Mesendoderm (in vitro differentiated cells): ENCODE results near the gene CIAO3. TPM values are rescaled to one million over a fixed set of nuclear protein-coding genes. Genes with fewer than 3 reads are reported as not detected.

Experiments used
- DNase-seq: peaks from one replicate; pipeline ENCODE4 v3.0.0; 2013
- H2AK5ac ChIP-seq: 2 replicates; pipeline ENCODE4 v1.6.1; 2013; ENCODE audit warnings: low read length, inconsistent platforms
- H2BK120ac ChIP-seq: 2 replicates; pipeline ENCODE4 v1.6.1; 2013; ENCODE audit warnings: low read depth, mild to moderate bottlenecking, low read length, moderate library complexity, mixed read lengths
- H2BK15ac ChIP-seq: replicated peaks from 2 replicates; pipeline ENCODE4 v1.6.1; 2013; ENCODE audit warnings: low read depth, mild to moderate bottlenecking, moderate library complexity
- H2BK5ac ChIP-seq: 2 replicates; pipeline ENCODE4 v1.6.1; 2013; ENCODE audit warnings: low read length, inconsistent platforms
- H3K18ac ChIP-seq: 2 replicates; pipeline ENCODE4 v1.6.1; 2013; ENCODE audit warnings: mild to moderate bottlenecking, low read length, mixed read lengths
- H3K23ac ChIP-seq: one replicate; pipeline ENCODE4 v1.6.1; 2013; ENCODE audit warnings: low read length
- H3K27ac ChIP-seq: 2 replicates; pipeline ENCODE4 v1.5.1; 2013; ENCODE audit warnings: low read depth, mild to moderate bottlenecking, inconsistent platforms, low read length, moderate library complexity
- H3K27me3 ChIP-seq: 2 replicates; pipeline ENCODE4 v1.6.1; 2013; ENCODE audit warnings: low read length, control low read depth, mild to moderate bottlenecking, inconsistent platforms; ENCODE audit not compliant: insufficient read depth, poor library complexity
- H3K36me3 ChIP-seq: 2 replicates; pipeline ENCODE4 v1.6.1; 2013; ENCODE audit warnings: low read length, inconsistent platforms; ENCODE audit not compliant: control insufficient read depth, insufficient read depth
- H3K4ac ChIP-seq: one replicate; pipeline ENCODE4 v1.6.1; 2013; ENCODE audit warnings: low read depth, mild to moderate bottlenecking, low read length, moderate library complexity
- H3K4me1 ChIP-seq: 2 replicates; pipeline ENCODE4 v1.6.1; 2013; ENCODE audit warnings: low read depth, low read length, inconsistent platforms; ENCODE audit not compliant: control insufficient read depth
- H3K4me2 ChIP-seq: 2 replicates; pipeline ENCODE4 v1.6.1; 2013; ENCODE audit warnings: low read length
- H3K4me3 ChIP-seq: 2 replicates; pipeline ENCODE4 v1.5.1; 2013; ENCODE audit warnings: mild to moderate bottlenecking, low read length
- H3K56ac ChIP-seq: one replicate; pipeline ENCODE4 v1.6.1; 2013; ENCODE audit warnings: low read length
- H3K79me1 ChIP-seq: 2 replicates; pipeline ENCODE4 v1.6.1; 2013; ENCODE audit warnings: low read length, inconsistent platforms
- H3K79me2 ChIP-seq: 2 replicates; pipeline ENCODE4 v1.6.1; 2013; ENCODE audit warnings: mild to moderate bottlenecking, low read length; ENCODE audit not compliant: control insufficient read depth, insufficient read depth
- H3K9ac ChIP-seq: 2 replicates; pipeline ENCODE4 v1.6.1; 2013; ENCODE audit warnings: low read length, inconsistent platforms
- H4K5ac ChIP-seq: one replicate; pipeline ENCODE4 v1.6.1; 2013; ENCODE audit warnings: low read length
- H4K8ac ChIP-seq: one replicate; pipeline ENCODE4 v1.6.1; 2013; ENCODE audit warnings: low read depth, mild to moderate bottlenecking, control low read depth, low read length, moderate library complexity
- WGBS: extraction: QIAGEN DNeasy Blood & Tissue Kit; methylation state at CpG from one replicate; pipeline ENCODE4 v1.1.7; 2013; ENCODE audit warnings: low lambda C conversion rate, missing lambda C conversion rate; ENCODE audit not compliant: insufficient coverage; ENCODE audit errors: extremely low coverage; 5-methylcytosine and 5-hydroxymethylcytosine counted together
- small RNA-seq: library from polyadenylated mRNA; stranded (forward); fragments of <200 nt; extraction: miRNeasy Mini kit (QIAGEN cat#:217004); gene quantifications from one replicate; pipeline ENCODE3, GENCODE V24; 2013; ENCODE audit not compliant: insufficient read depth

CIAO3 gene

DNA sequence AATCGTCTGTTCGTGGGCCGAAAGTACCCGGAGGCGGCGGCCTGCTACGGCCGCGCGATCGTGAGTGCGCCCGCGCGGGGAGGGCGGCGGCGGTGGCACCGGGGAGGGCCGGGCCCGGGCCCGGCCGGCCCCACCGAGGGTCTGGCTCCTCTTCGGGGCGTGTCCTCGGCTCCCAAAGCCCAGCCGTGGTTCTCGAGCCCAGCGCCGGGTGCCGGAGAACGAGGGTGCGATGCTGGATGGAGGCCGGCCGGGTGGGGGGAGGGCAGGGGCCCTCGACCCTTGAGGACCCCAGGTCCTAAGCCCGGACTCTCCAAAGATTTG lies 60.2 kb downstream of the CIAO3 start:
- no peak for DNase-seq
- peak overlapping the region; percentile 91 for H3K4me3 ChIP-seq

DNA sequence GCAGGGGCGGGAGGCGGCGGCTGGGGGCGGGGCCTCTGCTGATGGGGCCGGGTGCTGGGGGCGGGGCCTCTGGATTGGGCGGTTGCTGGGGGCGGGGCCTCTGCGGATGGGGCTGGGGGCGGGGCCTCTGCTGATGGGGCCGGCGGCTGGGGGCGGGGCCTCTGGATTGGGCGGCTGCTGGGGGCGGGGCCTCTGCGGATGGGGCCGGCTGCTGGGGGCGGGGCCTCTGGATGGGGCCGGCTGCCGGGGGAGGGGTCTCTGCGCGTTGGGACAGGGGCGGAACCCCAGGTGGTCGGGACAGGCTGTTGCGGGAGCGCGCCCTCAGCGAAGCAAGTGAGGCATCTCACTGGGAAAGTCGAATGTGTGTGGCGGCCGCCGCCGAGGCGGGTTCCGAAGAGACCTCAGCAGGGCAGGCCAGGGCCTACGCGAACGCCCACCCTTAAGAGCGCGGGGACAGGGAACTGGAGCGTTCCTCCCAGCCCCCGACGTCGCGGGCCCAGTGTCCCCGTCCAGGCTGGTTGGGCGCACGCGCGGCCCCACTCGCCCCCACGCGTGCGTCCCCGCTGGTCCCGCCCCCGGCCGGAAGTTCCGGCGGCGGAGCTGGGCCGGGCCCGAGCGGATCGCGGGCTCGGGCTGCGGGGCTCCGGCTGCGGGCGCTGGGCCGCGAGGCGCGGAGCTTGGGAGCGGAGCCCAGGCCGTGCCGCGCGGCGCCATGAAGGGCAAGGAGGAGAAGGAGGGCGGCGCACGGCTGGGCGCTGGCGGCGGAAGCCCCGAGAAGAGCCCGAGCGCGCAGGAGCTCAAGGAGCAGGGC lies 60.8 kb downstream of the CIAO3 start, which contains the start of gene STUB1:
TSS of gene STUB1 (plus strand) at position 597 of the 811 bp plus-strand sequence. CDS start at position 713, 116 bp downstream.
- Histone ChIP-seq H2AK5ac (no peak within 1 kb of the TSS), H3K79me1 (peaks cover 15% of the 10 kb centered on the region), H3K4me3 (peak within 1 kb of the TSS; percentile 91), H2BK120ac (no peak within 1 kb of the TSS), H3K36me3 (peaks cover 13% of the 10 kb centered on the region), H3K79me2 (peaks cover 18% of the 10 kb centered on the region), H3K4me1 (peaks cover 2% of the 10 kb centered on the region), H3K4me2 (peak within 1 kb of the TSS; percentile 94), H3K9ac (peak within 1 kb of the TSS; percentile 94), H4K8ac (no peak within 1 kb of the TSS), H4K5ac (no peak within 1 kb of the TSS), H2BK5ac (no peak within 1 kb of the TSS), H3K27me3 (no peaks in the 10 kb centered on the region), H3K4ac (peak within 1 kb of the TSS; percentile 59), H3K18ac (peak within 1 kb of the TSS; percentile 43), H3K27ac (peak within 1 kb of the TSS; percentile 59), H3K56ac (peak within 1 kb of the TSS; percentile 92), H3K23ac (peak within 1 kb of the TSS; percentile 66), H2BK15ac (no peak within 1 kb of the TSS)
- no CpG with 5 or more reads among the region's 91 CpGs for whole genome bisulfite sequencing
- DNase-seq = peak; percentile 94

More for the DNA sequence above, 60.2 kb downstream of the CIAO3 start:
- H3K27me3 ChIP-seq = no peaks in the 10 kb centered on the region
- H3K18ac ChIP-seq = peak overlapping the region; percentile 43
- H3K27ac ChIP-seq = peak overlapping the region; percentile 53
- no peak overlapping the region for H4K5ac ChIP-seq
- peak overlapping the region; percentile 94 for H3K9ac ChIP-seq
- H3K79me2 ChIP-seq = peaks cover 18% of the 10 kb centered on the region
- H4K8ac ChIP-seq = no peak overlapping the region
- peak overlapping the region; percentile 66 for H3K23ac ChIP-seq
- H3K36me3 ChIP-seq = peaks cover 13% of the 10 kb centered on the region
- H3K4ac ChIP-seq = peak overlapping the region; percentile 59
- peaks cover 15% of the 10 kb centered on the region for H3K79me1 ChIP-seq
- H2AK5ac ChIP-seq = no peak overlapping the region
- no peaks in the 10 kb centered on the region for H3K4me1 ChIP-seq
- WGBS = no CpG with 5 or more reads among the region's 38 CpGs
- H3K56ac ChIP-seq = peak overlapping the region; percentile 92
- no peak overlapping the region for H2BK120ac ChIP-seq
- no peak overlapping the region for H2BK15ac ChIP-seq
- H2BK5ac ChIP-seq = no peak overlapping the region
- H3K4me2 ChIP-seq = peak overlapping the region; percentile 94

Small RNAs within 50 kb of the gene (small RNA-seq; reads per million reads assigned to genes)
- not detected for gene MIR662
